Brain microvascular endothelial cell (primary cell): ENCODE measurements around the gene OR56A3.

Experiments
- DNase-seq: peaks from one replicate; pipeline ENCODE4 v3.0.0-alpha.2; 2020
- H3K27ac ChIP-seq: fragments of 250-450 bp; sonication (Bioruptor Pico); 2 replicates; pipeline ENCODE4 v1.5.1; 2020; ENCODE audit warnings: mild to moderate bottlenecking, moderate library complexity
- H3K27me3 ChIP-seq: fragments of 250-450 bp; sonication (Bioruptor Pico); replicated peaks from 2 replicates; pipeline ENCODE4 v1.5.1; 2020; ENCODE audit warnings: mild to moderate bottlenecking
- H3K36me3 ChIP-seq: fragments of 250-450 bp; sonication (Bioruptor Pico); replicated peaks from 2 replicates; pipeline ENCODE4 v1.5.1; 2020; ENCODE audit warnings: mild to moderate bottlenecking
- H3K4me3 ChIP-seq: 2 replicates; pipeline ENCODE4 v1.5.1; 2011; ENCODE audit warnings: low read depth, mild to moderate bottlenecking, control low read depth, low read length, moderate library complexity
- in situ Hi-C: cut with HindIII; loops from 2 replicates; pipeline ENCODE4 v1.10.0; 2017; ENCODE audit warnings: low sequenced_read_pairs, low pct_ligation_motif_present
- TF ChIP-seq, protein P1 (sequence below): IDR thresholded peaks from 2 replicates; pipeline ENCODE4 v1.5.1; 2011; ENCODE audit warnings: low read depth, mild to moderate bottlenecking, moderate library complexity, low read length, control low read depth, inconsistent platforms; ENCODE audit errors: missing control alignments

Gene OR56A3

DNA sequence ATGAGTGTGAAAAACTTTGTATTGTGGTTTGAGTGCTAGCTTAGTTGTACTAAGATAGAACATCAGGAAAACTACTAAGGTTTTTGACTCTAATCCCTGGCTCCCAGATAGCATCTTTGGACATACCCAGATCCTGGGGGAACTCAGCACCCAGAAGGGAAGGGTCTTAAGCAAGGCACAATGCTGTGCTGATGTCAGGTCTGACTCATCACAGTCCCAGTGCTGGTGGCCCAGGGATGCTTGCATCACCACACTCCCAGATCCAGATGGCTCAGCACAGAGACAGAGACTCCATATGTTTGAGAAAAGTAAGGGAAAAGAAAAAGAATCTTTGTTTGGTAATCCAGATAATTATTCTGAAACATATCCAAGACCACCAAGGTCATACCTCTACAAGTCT, 18.3 kb upstream of the OR56A3 start:
- in situ Hi-C loops: no loop called here
- DNase-seq: no peak
- no peak overlapping the region for H3K27ac ChIP-seq

DNA sequence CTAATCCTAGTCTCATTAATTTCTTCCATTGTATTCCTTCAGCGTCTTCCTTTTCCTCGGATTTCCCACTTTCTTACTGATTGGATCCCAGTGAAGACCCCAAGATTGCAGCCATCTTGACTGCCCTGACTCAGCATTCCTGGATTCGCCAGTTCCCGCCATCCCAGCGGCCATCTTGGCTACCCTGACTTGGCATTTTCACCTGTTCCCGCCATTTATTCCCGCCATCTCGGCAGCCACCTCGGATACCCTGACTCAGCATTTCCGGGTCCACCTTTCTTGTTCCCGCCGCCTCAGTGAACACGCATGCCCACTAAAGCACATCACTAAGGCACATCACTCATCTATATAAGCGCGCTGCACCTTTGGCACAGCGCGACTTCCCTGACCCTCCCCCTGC, 13.8 kb upstream of the OR56A3 start:
- H3K27ac ChIP-seq: no peak overlapping the region
- in situ Hi-C loops: no loop called here

More for the DNA sequence above, 18.3 kb upstream of the OR56A3 start:
- Histone ChIP-seq H3K4me3 (no peak overlapping the region), H3K36me3 (no peaks in the 10 kb centered on the region), H3K27me3 (no peaks in the 10 kb centered on the region)
- TF ChIP-seq, protein P1, sequence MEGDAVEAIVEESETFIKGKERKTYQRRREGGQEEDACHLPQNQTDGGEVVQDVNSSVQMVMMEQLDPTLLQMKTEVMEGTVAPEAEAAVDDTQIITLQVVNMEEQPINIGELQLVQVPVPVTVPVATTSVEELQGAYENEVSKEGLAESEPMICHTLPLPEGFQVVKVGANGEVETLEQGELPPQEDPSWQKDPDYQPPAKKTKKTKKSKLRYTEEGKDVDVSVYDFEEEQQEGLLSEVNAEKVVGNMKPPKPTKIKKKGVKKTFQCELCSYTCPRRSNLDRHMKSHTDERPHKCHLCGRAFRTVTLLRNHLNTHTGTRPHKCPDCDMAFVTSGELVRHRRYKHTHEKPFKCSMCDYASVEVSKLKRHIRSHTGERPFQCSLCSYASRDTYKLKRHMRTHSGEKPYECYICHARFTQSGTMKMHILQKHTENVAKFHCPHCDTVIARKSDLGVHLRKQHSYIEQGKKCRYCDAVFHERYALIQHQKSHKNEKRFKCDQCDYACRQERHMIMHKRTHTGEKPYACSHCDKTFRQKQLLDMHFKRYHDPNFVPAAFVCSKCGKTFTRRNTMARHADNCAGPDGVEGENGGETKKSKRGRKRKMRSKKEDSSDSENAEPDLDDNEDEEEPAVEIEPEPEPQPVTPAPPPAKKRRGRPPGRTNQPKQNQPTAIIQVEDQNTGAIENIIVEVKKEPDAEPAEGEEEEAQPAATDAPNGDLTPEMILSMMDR: no peak

DNA sequence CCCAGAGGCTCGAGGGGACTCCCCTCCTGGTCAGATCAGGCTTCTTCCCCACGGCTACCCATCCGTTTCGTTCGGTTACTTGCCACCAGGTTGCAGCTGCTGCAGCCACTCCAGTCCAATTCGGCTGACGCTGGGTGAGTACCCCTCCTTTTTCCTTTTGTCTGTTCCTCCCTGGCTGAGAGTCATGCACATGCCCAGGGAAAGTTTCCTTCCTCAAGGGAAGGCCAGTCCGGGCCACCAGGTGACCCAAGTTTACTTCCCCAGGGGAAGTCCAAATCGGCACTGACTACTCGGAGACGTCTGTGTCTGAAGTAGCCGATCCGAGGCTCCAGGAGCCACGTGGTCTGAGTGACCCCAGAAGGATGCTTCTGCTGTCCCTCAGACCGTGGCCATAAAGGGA, 13.2 kb upstream of the OR56A3 start:
- TF ChIP-seq, protein P1: no peak

More for the DNA sequence above, 13.8 kb upstream of the OR56A3 start:
- H3K4me3 ChIP-seq: no peak overlapping the region
- TF ChIP-seq, protein P1: no peak
- no peaks in the 10 kb centered on the region for H3K27me3 ChIP-seq
- no peak for DNase-seq
- H3K36me3 ChIP-seq: no peaks in the 10 kb centered on the region

DNA sequence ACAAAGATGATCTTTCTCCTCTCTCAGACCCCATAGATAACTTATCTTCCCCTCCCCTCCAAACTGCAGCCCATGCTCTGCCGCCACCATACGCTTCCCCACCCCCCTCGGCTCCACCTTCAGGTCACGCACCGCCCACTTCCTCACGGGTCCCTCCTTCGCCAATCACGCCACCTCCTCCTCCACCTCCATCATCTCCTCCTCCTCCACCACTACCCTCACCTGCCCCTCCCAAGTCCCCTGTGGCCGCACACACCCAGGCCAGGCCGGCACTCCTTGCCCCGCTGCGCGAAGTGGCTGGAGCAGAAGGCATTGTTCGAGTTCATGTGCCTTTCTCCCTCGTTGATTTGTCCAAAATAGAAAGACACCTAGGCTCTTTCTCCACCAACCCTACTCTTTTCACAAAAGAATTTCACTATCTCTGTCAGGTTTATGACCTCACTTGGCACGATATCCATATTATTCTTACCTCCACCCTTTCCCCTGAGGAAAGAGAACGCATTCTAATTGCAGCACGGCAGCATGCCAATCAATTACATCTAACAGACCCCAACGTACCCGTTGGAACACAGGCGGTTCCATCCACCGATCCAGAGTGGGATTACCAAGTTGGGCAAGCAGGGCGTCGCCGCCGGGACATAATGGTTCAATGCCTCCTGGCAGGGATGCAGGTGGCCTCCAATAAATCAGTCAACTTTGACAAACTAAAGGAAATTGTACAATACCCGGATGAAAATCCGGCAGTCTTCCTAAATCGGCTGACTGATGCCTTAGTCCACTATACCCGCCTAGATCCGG, 12.3 kb upstream of the OR56A3 start:
- TF ChIP-seq, protein P1: no peak
- in situ Hi-C loops: no loop called here
- Histone ChIP-seq H3K27ac (no peak overlapping the region), H3K4me3 (no peak overlapping the region), H3K27me3 (no peaks in the 10 kb centered on the region), H3K36me3 (no peaks in the 10 kb centered on the region)
- DNase-seq: no peak

More for the DNA sequence above, 13.2 kb upstream of the OR56A3 start:
- Histone ChIP-seq H3K27me3 (no peaks in the 10 kb centered on the region), H3K4me3 (no peak overlapping the region), H3K27ac (no peak overlapping the region), H3K36me3 (no peaks in the 10 kb centered on the region)
- in situ Hi-C loops: no loop called here
- DNase-seq: no peak

DNA sequence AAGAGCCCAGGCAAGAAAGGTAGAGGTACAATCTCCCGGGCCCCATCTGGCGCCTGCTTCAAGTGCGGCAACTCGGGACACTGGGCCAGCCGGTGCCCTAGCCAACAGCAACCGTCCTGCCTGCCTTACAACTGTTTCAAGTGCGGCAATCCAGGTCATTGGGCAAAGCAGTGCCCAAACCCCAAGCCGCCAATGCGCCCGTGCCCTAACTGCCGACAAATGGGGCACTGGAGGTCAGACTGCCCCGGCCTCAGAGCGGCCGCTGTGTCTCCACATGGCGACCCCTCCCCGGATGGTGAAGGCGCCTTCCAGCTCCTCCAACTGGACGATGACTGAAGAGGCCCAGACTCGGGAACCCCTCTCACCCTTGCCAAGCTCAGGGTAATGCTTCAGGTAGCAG, 11.4 kb upstream of the OR56A3 start:
- DNase-seq: no peak
- TF ChIP-seq, protein P1: no peak
- no peaks in the 10 kb centered on the region for H3K36me3 ChIP-seq
- H3K27me3 ChIP-seq: no peaks in the 10 kb centered on the region
- no peak overlapping the region for H3K4me3 ChIP-seq
- in situ Hi-C loops: no loop called here
- no peak overlapping the region for H3K27ac ChIP-seq

DNA sequence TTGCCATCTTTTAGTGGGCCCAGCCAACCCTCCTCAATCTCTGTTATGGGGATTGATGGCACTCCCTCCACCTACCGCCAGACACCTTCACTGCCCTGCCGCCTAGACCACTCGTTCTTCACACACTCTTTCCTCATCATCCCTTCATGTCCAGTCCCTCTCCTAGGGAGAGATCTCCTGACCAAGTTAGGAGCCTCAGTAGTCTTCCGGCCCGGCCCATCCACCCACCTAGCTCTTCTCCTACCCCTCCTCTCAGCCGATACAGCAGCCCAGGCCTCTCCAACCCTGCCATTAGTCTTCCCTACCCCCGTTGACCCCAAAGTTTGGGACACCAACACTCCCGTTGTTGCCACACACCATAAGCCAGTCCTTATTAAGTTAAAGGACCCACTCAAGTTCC, 11.0 kb upstream of the OR56A3 start:
- in situ Hi-C loops: no loop called here
- H3K27ac ChIP-seq: no peak overlapping the region
- TF ChIP-seq, protein P1: no peak
- H3K36me3 ChIP-seq: no peaks in the 10 kb centered on the region
- no peak overlapping the region for H3K4me3 ChIP-seq
- no peaks in the 10 kb centered on the region for H3K27me3 ChIP-seq
- DNase-seq: no peak
